ENCODE measurements around the gene FAM151B.

Gene FAM151B

GRCh38 chr5:80588858-80589540 lies 101.1 kb downstream of the FAM151B start:
- DNase-seq (ENCODE audit: low read depth in 2 of 2) = no peak

GRCh38 chr5:80590766-80591165 lies 102.9 kb downstream of the FAM151B start:
- DNase-seq (ENCODE audit: low read depth in 2 of 2) = no peak

- DNase-seq (ENCODE audit: low read depth in 2 of 2) = no peak
Measured at GRCh38 chr5:80591352-80591751, 103.5 kb downstream of the FAM151B start.

- no peak for DNase-seq (ENCODE audit: low read depth in 2 of 2)
Measured at GRCh38 chr5:80592105-80592504, 104.2 kb downstream of the FAM151B start.
